OCI-LY1 (cell line): ENCODE data around the gene LRRC28.

Experiments
- H2AFZ ChIP-seq: fragments of 200-600 bp; sonication (generic), shearing (Covaris generic); 2 replicates; pipeline ENCODE4 v1.6.0; 2014; ENCODE audit warnings: antibody characterized with exemption, mild to moderate bottlenecking, low read length
- H3F3A ChIP-seq: fragments of 200-600 bp; sonication (generic), shearing (Covaris generic); 2 replicates; pipeline ENCODE4 v1.6.0; 2014; ENCODE audit warnings: mild to moderate bottlenecking, antibody characterized with exemption, low read length, moderate library complexity; ENCODE audit not compliant: insufficient read depth
- H3K27ac ChIP-seq: fragments of 200-600 bp; sonication (generic); 2 replicates; pipeline ENCODE4 v1.5.1; 2014; ENCODE audit warnings: low read length, mixed run types, mild to moderate bottlenecking, low read depth; ENCODE audit not compliant: poor library complexity, severe bottlenecking
- H3K27me3 ChIP-seq: fragments of 200-600 bp; sonication (generic); 2 replicates; pipeline ENCODE4 v1.6.0; 2014; ENCODE audit warnings: antibody characterized with exemption, mild to moderate bottlenecking, low read length, moderate library complexity; ENCODE audit not compliant: insufficient read depth
- H3K36me3 ChIP-seq: fragments of 200-600 bp; sonication (generic); 2 replicates; pipeline ENCODE4 v1.6.1; 2014; ENCODE audit warnings: mild to moderate bottlenecking, antibody characterized with exemption, low read length, moderate library complexity, mixed read lengths; ENCODE audit not compliant: insufficient read depth
- H3K4me1 ChIP-seq: fragments of 200-600 bp; sonication (generic); 2 replicates; pipeline ENCODE4 v1.5.1; 2014; ENCODE audit warnings: mild to moderate bottlenecking, low read length, moderate library complexity; ENCODE audit not compliant: insufficient read depth, severe bottlenecking
- H3K4me2 ChIP-seq: fragments of 200-600 bp; sonication (generic), shearing (Covaris generic); 2 replicates; pipeline ENCODE4 v1.6.1; 2014; ENCODE audit warnings: low read length
- H3K4me3 ChIP-seq: fragments of 200-600 bp; sonication (generic); 2 replicates; pipeline ENCODE4 v1.5.1; 2014; ENCODE audit warnings: low read length, low read depth, mild to moderate bottlenecking, mixed read lengths; ENCODE audit not compliant: poor library complexity, severe bottlenecking
- H3K79me2 ChIP-seq: fragments of 200-600 bp; shearing (Covaris generic); 2 replicates; pipeline ENCODE4 v1.6.1; 2016; ENCODE audit warnings: mixed run types, low read length, mixed read lengths; ENCODE audit not compliant: insufficient read depth
- H3K9ac ChIP-seq: fragments of 200-600 bp; sonication (generic), shearing (Covaris generic); 2 replicates; pipeline ENCODE4 v1.6.1; 2014; ENCODE audit warnings: mild to moderate bottlenecking, low read length, mixed read lengths
- H3K9me2 ChIP-seq: fragments of 200-600 bp; sonication (generic), shearing (Covaris generic); 2 replicates; pipeline ENCODE4 v1.6.1; 2014; ENCODE audit warnings: low read depth, mild to moderate bottlenecking, low read length, mixed read lengths
- H3K9me3 ChIP-seq: fragments of 200-600 bp; shearing (Covaris generic); 2 replicates; pipeline ENCODE4 v1.6.1; 2014; ENCODE audit warnings: low read length, mixed read lengths
- H4K20me1 ChIP-seq: fragments of 200-600 bp; sonication (generic), shearing (Covaris generic); 2 replicates; pipeline ENCODE4 v1.6.0; 2016; ENCODE audit warnings: mild to moderate bottlenecking, low read length; ENCODE audit not compliant: insufficient read depth
- CTCF ChIP-seq: fragments of 200-600 bp; sonication (generic), shearing (Covaris generic); IDR thresholded peaks from 2 replicates; pipeline ENCODE4 v1.5.1; 2017; ENCODE audit warnings: mild to moderate bottlenecking, antibody characterized with exemption, low read length, moderate library complexity, mixed read lengths
- EZH2 ChIP-seq: fragments of 200-600 bp; sonication (generic), shearing (Covaris generic); IDR thresholded peaks from 2 replicates; pipeline ENCODE4 v1.8.0; 2017; ENCODE audit warnings: borderline replicate concordance, mixed run types, mild to moderate bottlenecking, antibody characterized with exemption, low read length, moderate library complexity, mixed read lengths

LRRC28 gene

GRCh38 chr15:99412082-99412481 is 160.8 kb downstream of the LRRC28 start:
- Histone ChIP-seq H2AFZ (no peak overlapping the region), H3K4me1 (no peaks in the 10 kb centered on the region), H3K4me2 (no peak overlapping the region), H3K9me3 (no peaks in the 10 kb centered on the region), H4K20me1 (no peaks in the 10 kb centered on the region), H3K9ac (no peak overlapping the region), H3K27ac (no peak overlapping the region), H3F3A (no peaks in the 10 kb centered on the region), H3K4me3 (no peak overlapping the region), H3K27me3 (no peaks in the 10 kb centered on the region), H3K9me2 (no peaks in the 10 kb centered on the region), H3K36me3 (no peaks in the 10 kb centered on the region), H3K79me2 (no peaks in the 10 kb centered on the region)
- TF ChIP-seq CTCF (no peak), EZH2 (no peak)

GRCh38 chr15:99412626-99413025 is 161.3 kb downstream of the LRRC28 start:
- Histone ChIP-seq H3K4me3 (no peak overlapping the region), H3K27me3 (no peaks in the 10 kb centered on the region), H3K4me1 (no peaks in the 10 kb centered on the region), H3K79me2 (no peaks in the 10 kb centered on the region), H3K36me3 (no peaks in the 10 kb centered on the region), H2AFZ (no peak overlapping the region), H3K27ac (no peak overlapping the region), H3F3A (no peaks in the 10 kb centered on the region), H3K4me2 (no peak overlapping the region), H3K9me3 (no peaks in the 10 kb centered on the region), H3K9me2 (no peaks in the 10 kb centered on the region), H3K9ac (no peak overlapping the region), H4K20me1 (no peaks in the 10 kb centered on the region)
- no peak for TF ChIP-seq CTCF

GRCh38 chr15:99413955-99414754 is 162.9 kb downstream of the LRRC28 start:
- H3K9me3 ChIP-seq, result no peaks in the 10 kb centered on the region
- no peak overlapping the region for H3K27ac ChIP-seq
- no peak overlapping the region for H3K4me2 ChIP-seq
- H3F3A ChIP-seq, result no peaks in the 10 kb centered on the region
- H4K20me1 ChIP-seq, result no peaks in the 10 kb centered on the region
- no peak overlapping the region for H2AFZ ChIP-seq
- no peaks in the 10 kb centered on the region for H3K9me2 ChIP-seq
- no peaks in the 10 kb centered on the region for H3K36me3 ChIP-seq
- no peak overlapping the region for H3K9ac ChIP-seq
- H3K4me1 ChIP-seq, result no peaks in the 10 kb centered on the region
- no peak overlapping the region for H3K4me3 ChIP-seq
- H3K79me2 ChIP-seq, result no peaks in the 10 kb centered on the region
- no peaks in the 10 kb centered on the region for H3K27me3 ChIP-seq
- TF ChIP-seq CTCF (no peak), EZH2 (no peak)
